ENCODE data around the gene MAP3K3.
"Not testable (repeated sequence)": the region's sequence is repeated elsewhere in the genome, so short reads cannot be mapped to it uniquely, and the experiment has no call there.

Gene MAP3K3

GRCh38 chr17:63703556-63704258, 81.5 kb downstream of the MAP3K3 start:
- no peak for DNase-seq
- H3K27me3 Mint-ChIP-seq, result no peaks in the 10 kb centered on the region
- H3K27ac Mint-ChIP-seq, result peak overlapping the region; percentile 99
- H3K36me3 Mint-ChIP-seq, result peaks cover 51% of the 10 kb centered on the region
- H3K4me1 Mint-ChIP-seq, result peaks cover 69% of the 10 kb centered on the region
- no peaks in the 10 kb centered on the region for H3K9me3 Mint-ChIP-seq
- CTCF ChIA-PET, result interaction anchor here (1.0 kb wide), 1 partner anchor 278 kb away, joined by 3 read pairs; no protein-coding TSS in a partner anchor
- H3K4me3 Mint-ChIP-seq, result peak overlapping the region; percentile 94

DNA sequence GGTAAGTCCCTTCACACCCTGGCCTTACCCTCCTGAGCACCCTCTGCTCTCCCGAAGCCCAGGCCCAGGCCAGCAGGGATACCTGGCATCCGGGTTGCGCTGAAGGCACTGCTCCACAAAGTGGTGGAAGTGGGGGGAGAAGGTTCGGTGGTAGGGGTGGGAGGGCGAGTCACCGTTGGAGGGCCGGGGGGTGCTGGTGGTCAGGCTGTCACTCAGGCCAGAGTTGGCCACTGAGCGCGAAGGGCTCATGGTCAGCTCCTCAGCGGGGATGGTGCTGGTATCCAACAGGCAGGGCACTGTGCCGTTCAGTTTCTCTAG, 82.0 kb downstream of the MAP3K3 start:
- CTCF ChIA-PET, result no interaction called here
- H3K4me1 Mint-ChIP-seq, result peaks cover 74% of the 10 kb centered on the region
- H3K36me3 Mint-ChIP-seq, result peaks cover 54% of the 10 kb centered on the region
- no peak for DNase-seq
- no peaks in the 10 kb centered on the region for H3K9me3 Mint-ChIP-seq
- H3K4me3 Mint-ChIP-seq, result peak overlapping the region; percentile 94
- peak overlapping the region; percentile 99 for H3K27ac Mint-ChIP-seq
- no peaks in the 10 kb centered on the region for H3K27me3 Mint-ChIP-seq

DNA sequence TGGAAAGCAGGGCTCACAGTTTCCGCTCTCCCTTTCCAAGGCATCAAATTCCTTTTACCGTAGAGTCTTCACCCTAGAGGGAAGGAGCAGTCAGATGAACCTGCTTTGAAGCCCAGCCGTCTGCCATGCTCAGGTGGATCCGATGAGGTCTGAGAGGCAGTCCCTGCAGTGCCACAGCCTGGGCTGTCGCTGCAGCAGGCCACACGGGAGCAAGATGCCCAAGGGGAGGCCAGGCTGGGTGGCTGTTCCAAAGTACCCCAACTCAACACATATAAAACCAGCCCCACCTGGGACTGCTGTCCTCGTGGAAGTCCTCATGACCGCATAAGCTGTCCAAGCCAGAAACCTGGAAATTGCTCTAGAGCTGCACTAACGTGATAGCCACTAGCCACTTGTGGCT, 82.6 kb downstream of the MAP3K3 start:
- peak overlapping the region; percentile 83 for H3K27ac Mint-ChIP-seq
- CTCF ChIA-PET, result interaction anchor here (2.8 kb wide), 1 partner anchor 7 kb away, joined by 14 read pairs; no protein-coding TSS in a partner anchor
- no peak overlapping the region for H3K4me3 Mint-ChIP-seq

GRCh38 chr17:63705657-63706056, 83.4 kb downstream of the MAP3K3 start:
- H3K27me3 Mint-ChIP-seq, result no peaks in the 10 kb centered on the region
- H3K4me3 Mint-ChIP-seq, result peak overlapping the region; percentile 38
- peaks cover 65% of the 10 kb centered on the region for H3K36me3 Mint-ChIP-seq
- H3K9me3 Mint-ChIP-seq, result no peaks in the 10 kb centered on the region
- peak overlapping the region; percentile 83 for H3K27ac Mint-ChIP-seq
- CTCF ChIA-PET, result interaction anchor here (1.0 to 2.8 kb wide), 3 partner anchors 8 to 30 kb away, joined by 3 to 14 read pairs (median 5); no protein-coding TSS in a partner anchor
- DNase-seq, result no peak
- peaks cover 88% of the 10 kb centered on the region for H3K4me1 Mint-ChIP-seq

More for the DNA sequence above, 82.6 kb downstream of the MAP3K3 start:
- Mint-ChIP-seq H3K4me1 (peaks cover 80% of the 10 kb centered on the region), H3K9me3 (no peaks in the 10 kb centered on the region), H3K27me3 (no peaks in the 10 kb centered on the region), H3K36me3 (peaks cover 59% of the 10 kb centered on the region)
- no peak for DNase-seq

- peaks cover 60% of the 10 kb centered on the region for H3K36me3 Mint-ChIP-seq
- DNase-seq, result peak; percentile 48
- no peaks in the 10 kb centered on the region for H3K27me3 Mint-ChIP-seq
- no peaks in the 10 kb centered on the region for H3K9me3 Mint-ChIP-seq
- peak overlapping the region; percentile 83 for H3K27ac Mint-ChIP-seq
- H3K4me3 Mint-ChIP-seq, result peak overlapping the region; percentile 63
- H3K4me1 Mint-ChIP-seq, result peaks cover 86% of the 10 kb centered on the region
- CTCF ChIA-PET, result interaction anchor here (1.0 to 2.8 kb wide), 4 partner anchors 9 to 128 kb away, joined by 3 to 14 read pairs (median 4); no protein-coding TSS in a partner anchor
These were observed 84.3 kb downstream of the MAP3K3 start for GRCh38 chr17:63706336-63707082.

GRCh38 chr17:63707151-63707550, 84.9 kb downstream of the MAP3K3 start:
- DNase-seq, result no peak
- Mint-ChIP-seq H3K4me1 (peaks cover 81% of the 10 kb centered on the region), H3K9me3 (no peaks in the 10 kb centered on the region), H3K27me3 (no peaks in the 10 kb centered on the region), H3K36me3 (peaks cover 63% of the 10 kb centered on the region), H3K4me3 (peak overlapping the region; percentile 38), H3K27ac (peak overlapping the region; percentile 83)
- CTCF ChIA-PET, result interaction anchor here (1.0 to 2.8 kb wide), 3 partner anchors 10 to 281 kb away, joined by 3 to 14 read pairs (median 3); no protein-coding TSS in a partner anchor

DNA sequence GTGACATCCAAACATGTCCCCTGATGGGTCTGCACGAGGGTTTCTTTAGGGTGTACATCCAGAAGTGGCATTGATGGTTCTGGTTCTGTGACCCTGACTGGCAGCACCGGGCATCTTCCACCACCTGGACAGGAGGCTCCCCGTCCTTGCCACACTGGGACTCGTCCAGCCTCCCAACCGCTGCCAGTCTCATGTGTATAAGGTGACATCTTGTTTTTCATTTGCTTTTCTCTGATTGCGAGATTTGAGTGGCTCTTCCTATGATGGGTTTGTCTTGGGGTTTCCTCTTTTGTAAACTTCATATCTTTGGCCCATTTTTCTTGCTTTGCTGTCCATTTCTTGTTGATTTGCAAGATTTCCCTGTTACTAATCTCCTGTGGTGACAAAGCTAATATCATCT, 86.9 kb downstream of the MAP3K3 start:
- Mint-ChIP-seq H3K4me3 (no peak overlapping the region), H3K36me3 (peaks cover 51% of the 10 kb centered on the region), H3K4me1 (peaks cover 61% of the 10 kb centered on the region), H3K9me3 (no peaks in the 10 kb centered on the region), H3K27ac (peak overlapping the region; percentile 1), H3K27me3 (no peaks in the 10 kb centered on the region)
- no peak for DNase-seq
- CTCF ChIA-PET, result interaction anchor here (0.7 to 3.9 kb wide), 7 partner anchors 11 to 283 kb away, joined by 3 to 42 read pairs (median 17); partner anchors contain the start of gene MAP3K3

DNA sequence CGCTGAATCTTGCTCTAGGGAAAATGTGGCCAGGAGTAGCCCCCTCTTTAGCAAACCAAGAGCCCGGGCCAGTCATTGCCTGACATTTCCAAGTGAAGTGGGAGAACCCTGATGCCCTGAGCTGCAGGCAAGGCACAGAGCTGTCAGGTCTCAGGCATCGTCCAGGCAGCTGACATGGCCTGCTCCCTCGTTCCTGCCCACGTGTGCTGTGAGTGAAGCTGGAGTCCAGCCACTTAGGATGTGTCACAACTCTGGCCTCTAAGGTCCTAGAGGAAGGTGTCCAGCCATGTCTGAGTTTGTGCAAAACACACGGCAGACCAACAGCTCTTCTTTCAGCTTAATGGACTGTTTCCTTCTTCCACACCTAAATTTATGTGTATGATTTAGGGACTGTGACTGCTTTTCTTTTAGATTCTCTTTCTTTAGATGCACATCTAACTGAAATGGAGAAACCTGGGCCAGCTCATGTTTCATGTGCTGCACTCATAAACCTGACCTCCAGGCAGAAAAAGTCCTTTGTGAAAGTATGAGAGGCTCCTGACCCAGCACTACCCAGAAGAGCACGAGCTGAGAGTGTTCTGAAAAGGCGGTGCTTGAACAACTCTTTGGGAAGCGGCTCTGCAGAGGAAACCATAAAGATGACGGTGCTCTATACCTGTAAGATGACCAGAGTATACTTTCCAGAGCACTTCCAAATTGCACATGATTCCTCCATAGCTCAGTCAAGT, 92.5 kb downstream of the MAP3K3 start:
- peaks cover 9% of the 10 kb centered on the region for H3K4me1 Mint-ChIP-seq
- no peaks in the 10 kb centered on the region for H3K27me3 Mint-ChIP-seq
- H3K36me3 Mint-ChIP-seq, result peaks cover 32% of the 10 kb centered on the region
- no peak overlapping the region for H3K4me3 Mint-ChIP-seq
- no peak overlapping the region for H3K27ac Mint-ChIP-seq
- DNase-seq, result no peak
- no peaks in the 10 kb centered on the region for H3K9me3 Mint-ChIP-seq
- CTCF ChIA-PET, result interaction anchor here (0.7 to 1.7 kb wide), 3 partner anchors 14 to 289 kb away, joined by 3 to 6 read pairs (median 3); no protein-coding TSS in a partner anchor

GRCh38 chr17:63716426-63716825, 94.2 kb downstream of the MAP3K3 start:
- Mint-ChIP-seq H3K4me3 (no peak overlapping the region), H3K36me3 (peaks cover 26% of the 10 kb centered on the region), H3K27ac (no peak overlapping the region), H3K27me3 (no peaks in the 10 kb centered on the region), H3K4me1 (no peaks in the 10 kb centered on the region), H3K9me3 (no peaks in the 10 kb centered on the region)
- CTCF ChIA-PET, result no interaction called here
- no peak for DNase-seq

- Mint-ChIP-seq H3K36me3 (peaks cover 22% of the 10 kb centered on the region), H3K27ac (no peak overlapping the region), H3K27me3 (no peaks in the 10 kb centered on the region), H3K4me1 (no peaks in the 10 kb centered on the region), H3K9me3 (no peaks in the 10 kb centered on the region), H3K4me3 (no peak overlapping the region)
- CTCF ChIA-PET, result no interaction called here
- DNase-seq, result no peak
These were observed 96.8 kb downstream of the MAP3K3 start for GRCh38 chr17:63718988-63719387.

GRCh38 chr17:63720194-63720593, 98.0 kb downstream of the MAP3K3 start:
- H3K9me3 Mint-ChIP-seq, H3K4me1 Mint-ChIP-seq, H3K27ac Mint-ChIP-seq, H3K4me3 Mint-ChIP-seq, H3K27me3 Mint-ChIP-seq, DNase-seq: not testable (repeated sequence)
- H3K36me3 Mint-ChIP-seq, result peaks cover 24% of the 10 kb centered on the region
- CTCF ChIA-PET, result interaction anchor here (0.6 to 2.9 kb wide), 3 partner anchors 10 to 157 kb away, joined by 3 to 19 read pairs (median 3); no protein-coding TSS in a partner anchor

DNA sequence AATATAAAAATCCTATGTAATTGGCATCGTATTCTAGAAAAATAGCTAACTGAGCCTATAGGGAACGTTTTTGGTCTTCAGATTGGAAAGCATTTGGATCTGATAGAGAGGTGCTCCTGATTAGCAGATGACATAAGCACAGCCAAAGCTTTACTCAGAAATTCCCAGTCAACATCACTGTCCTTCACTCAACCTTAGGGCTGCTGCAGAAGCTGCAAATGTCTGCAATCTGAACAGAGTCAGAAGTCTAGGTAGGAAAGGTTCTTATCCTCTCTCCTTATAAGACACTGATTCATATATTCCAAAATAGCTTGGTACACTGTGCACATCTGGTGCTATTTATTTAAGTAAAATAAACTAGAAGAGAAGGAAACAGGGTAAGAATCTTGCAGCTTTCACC, 100.2 kb downstream of the MAP3K3 start:
- Mint-ChIP-seq H3K9me3 (no peaks in the 10 kb centered on the region), H3K4me1 (no peaks in the 10 kb centered on the region), H3K27me3 (no peaks in the 10 kb centered on the region), H3K27ac (no peak overlapping the region), H3K4me3 (no peak overlapping the region), H3K36me3 (peaks cover 26% of the 10 kb centered on the region)
- CTCF ChIA-PET, result interaction anchor here (2.9 kb wide), 1 partner anchor 13 kb away, joined by 19 read pairs; no protein-coding TSS in a partner anchor
- no peak for DNase-seq

- no peaks in the 10 kb centered on the region for H3K27me3 Mint-ChIP-seq
- no peak overlapping the region for H3K27ac Mint-ChIP-seq
- CTCF ChIA-PET, result interaction anchor here (1.0 to 1.5 kb wide), 3 partner anchors 25 to 33 kb away, joined by 3 to 4 read pairs (median 3); no protein-coding TSS in a partner anchor
- H3K36me3 Mint-ChIP-seq, result peaks cover 8% of the 10 kb centered on the region
- H3K9me3 Mint-ChIP-seq, result no peaks in the 10 kb centered on the region
- DNase-seq, result no peak
- peaks cover 20% of the 10 kb centered on the region for H3K4me1 Mint-ChIP-seq
- no peak overlapping the region for H3K4me3 Mint-ChIP-seq
These were observed 113.5 kb downstream of the MAP3K3 start for GRCh38 chr17:63735691-63736090.
